Measurements from ENCODE around the gene PPT2.
A peak's percentile ranks its signal among the peaks of the same experiment; 100 is the strongest.

Gene PPT2

DNA sequence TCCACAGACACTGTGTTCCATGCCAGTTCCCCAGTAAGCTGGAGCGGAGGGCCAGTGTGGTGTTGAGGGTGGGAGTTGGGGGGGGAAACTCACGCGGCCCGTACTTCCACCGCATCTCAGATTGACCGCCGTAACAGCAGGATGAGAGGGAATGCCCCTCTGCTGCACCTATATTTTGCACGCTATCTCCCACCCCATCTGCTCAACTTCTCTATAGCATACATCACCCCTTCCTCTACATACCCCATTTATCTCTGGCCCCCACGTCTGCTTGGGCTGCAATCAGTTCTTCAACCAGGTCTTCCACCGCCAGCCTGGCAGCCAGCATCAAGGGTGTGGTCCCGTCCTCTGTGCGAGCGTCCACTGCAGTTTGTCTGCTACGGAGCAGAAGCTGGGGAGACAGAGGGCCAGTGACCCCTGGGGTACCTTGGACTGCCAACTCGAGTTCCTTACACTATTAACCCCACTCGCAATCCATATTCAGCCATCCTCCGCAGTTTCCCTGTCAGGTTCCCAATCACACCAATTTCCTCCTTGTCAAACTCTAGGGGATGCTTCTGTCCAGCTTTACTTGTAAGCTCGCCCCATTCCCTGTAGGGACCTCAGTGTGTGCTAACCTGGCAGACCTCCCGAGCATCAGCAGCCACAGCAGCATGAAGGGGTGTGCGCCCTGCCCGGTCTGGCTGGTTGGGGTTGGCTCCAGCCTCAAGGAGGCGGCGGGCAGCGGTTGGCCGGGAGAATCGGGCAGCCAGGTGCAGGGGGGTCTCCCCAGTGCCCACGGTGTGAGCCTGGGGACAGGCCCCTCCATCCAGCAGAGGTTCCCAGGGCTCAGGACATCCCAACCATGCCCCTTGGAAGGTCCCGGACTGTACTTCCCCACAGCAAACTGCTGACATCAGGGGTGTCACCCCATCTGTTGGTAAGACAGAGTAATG, 43.0 kb downstream of the PPT2 start:
- TF ChIP-seq, protein P1, sequence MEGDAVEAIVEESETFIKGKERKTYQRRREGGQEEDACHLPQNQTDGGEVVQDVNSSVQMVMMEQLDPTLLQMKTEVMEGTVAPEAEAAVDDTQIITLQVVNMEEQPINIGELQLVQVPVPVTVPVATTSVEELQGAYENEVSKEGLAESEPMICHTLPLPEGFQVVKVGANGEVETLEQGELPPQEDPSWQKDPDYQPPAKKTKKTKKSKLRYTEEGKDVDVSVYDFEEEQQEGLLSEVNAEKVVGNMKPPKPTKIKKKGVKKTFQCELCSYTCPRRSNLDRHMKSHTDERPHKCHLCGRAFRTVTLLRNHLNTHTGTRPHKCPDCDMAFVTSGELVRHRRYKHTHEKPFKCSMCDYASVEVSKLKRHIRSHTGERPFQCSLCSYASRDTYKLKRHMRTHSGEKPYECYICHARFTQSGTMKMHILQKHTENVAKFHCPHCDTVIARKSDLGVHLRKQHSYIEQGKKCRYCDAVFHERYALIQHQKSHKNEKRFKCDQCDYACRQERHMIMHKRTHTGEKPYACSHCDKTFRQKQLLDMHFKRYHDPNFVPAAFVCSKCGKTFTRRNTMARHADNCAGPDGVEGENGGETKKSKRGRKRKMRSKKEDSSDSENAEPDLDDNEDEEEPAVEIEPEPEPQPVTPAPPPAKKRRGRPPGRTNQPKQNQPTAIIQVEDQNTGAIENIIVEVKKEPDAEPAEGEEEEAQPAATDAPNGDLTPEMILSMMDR (conservative IDR thresholded peaks at IDR 0.05): no peak
- H3K27ac ChIP-seq: peak overlapping the region; percentile 97

DNA sequence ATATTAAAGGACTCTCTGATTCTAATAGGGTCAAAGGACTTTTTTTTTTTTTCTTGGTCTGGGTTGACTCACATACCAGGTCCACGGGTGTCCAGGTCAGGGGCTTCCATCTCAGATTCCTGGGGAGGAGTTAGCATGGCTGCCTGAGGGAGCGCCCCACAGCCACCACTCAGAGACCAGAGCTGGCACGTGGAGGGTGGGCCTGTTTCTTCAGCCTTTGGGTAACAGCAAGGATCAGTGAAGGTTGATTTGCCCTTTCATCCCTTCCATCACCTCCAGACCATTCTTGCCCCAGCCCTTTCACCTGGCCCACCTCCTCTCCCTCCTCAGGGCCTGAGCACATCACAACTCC, 44.4 kb downstream of the PPT2 start:
- no peak overlapping the region for H3K27ac ChIP-seq

DNA sequence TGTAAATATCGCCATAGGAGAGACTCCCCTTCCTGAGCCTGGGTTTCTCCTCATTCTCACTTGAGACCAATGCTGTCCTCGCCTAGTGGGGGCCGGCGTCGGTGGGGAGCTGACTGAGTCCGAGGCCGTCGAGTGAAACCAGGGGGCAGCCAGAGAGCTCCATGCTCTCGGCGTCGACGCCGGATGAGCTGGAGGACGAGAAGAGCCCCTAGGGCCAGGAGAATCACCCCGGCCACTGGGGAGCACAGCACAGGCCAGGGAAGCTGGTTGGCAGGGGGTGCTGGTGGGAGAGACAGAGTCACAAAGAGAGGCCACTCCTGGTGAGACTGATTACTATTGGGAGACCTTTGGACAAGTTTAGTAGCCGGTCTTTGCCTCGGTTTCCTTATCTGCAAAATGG, 44.9 kb downstream of the PPT2 start:
- H3K27ac ChIP-seq: no peak overlapping the region
- TF ChIP-seq, protein P1 (conservative IDR thresholded peaks at IDR 0.05): no peak

More for the DNA sequence above, 44.4 kb downstream of the PPT2 start:
- TF ChIP-seq, protein P1 (conservative IDR thresholded peaks at IDR 0.05): no peak

DNA sequence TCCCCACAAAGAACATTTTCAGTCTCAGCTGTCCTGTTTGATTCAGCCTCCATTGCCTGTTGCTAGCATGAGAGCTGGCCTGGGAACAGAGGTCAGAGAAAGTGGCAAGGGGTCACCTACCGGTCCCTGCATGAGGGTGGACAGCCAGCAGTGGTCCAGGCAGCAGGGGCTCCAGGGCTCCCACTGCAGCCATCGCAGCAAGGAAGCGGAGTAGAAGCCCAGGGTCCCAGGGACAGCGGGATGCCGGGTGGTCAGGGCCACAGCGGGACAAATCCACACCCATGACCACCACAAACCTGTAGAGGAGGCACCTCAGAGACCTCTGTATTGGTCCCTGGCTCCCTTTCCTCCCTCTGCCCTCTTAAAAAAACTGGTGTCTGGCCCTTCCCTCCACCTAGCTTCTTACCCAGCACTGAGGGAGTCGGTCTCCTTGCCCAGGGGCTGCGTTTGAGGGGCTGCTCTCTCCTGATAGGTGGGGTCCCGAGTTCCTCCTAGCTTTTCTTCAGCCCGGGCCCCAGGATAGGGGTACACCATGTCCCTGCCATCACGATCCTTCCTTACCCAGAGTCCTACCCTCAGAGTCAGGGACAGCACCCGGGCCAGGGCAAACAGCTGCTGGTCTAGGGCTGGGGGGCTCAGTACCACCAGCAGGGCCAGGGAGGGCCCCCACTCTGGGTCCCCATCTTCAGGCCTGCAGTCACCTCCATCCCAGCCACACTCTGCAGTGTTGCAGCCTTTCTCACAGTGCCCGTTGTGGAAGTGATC, 47.0 kb downstream of the PPT2 start:
- no peak overlapping the region for H3K27ac ChIP-seq
- TF ChIP-seq, protein P1 (conservative IDR thresholded peaks at IDR 0.05): no peak

DNA sequence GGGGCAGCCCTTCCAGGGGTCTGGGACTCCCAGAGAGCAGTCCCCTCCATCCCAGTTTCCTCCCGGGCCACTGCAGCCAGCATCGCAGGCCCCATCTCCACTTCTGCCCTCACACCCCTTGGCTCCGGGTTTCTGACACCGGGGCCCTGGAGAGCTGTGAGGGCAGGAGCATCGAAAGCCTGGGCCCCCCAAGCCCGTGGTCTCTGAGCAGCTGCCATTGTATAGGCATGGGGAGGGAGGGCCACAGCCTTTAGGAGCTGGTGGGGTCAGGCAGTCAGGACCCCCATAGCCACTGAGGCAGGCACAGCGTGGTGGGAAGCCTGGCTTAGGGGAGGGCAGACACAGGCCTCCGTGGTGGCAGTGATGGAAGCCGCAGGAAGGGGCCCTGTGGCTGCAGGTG, 48.2 kb downstream of the PPT2 start:
- H3K27ac ChIP-seq: no peak overlapping the region
- TF ChIP-seq, protein P1 (conservative IDR thresholded peaks at IDR 0.05): no peak

DNA sequence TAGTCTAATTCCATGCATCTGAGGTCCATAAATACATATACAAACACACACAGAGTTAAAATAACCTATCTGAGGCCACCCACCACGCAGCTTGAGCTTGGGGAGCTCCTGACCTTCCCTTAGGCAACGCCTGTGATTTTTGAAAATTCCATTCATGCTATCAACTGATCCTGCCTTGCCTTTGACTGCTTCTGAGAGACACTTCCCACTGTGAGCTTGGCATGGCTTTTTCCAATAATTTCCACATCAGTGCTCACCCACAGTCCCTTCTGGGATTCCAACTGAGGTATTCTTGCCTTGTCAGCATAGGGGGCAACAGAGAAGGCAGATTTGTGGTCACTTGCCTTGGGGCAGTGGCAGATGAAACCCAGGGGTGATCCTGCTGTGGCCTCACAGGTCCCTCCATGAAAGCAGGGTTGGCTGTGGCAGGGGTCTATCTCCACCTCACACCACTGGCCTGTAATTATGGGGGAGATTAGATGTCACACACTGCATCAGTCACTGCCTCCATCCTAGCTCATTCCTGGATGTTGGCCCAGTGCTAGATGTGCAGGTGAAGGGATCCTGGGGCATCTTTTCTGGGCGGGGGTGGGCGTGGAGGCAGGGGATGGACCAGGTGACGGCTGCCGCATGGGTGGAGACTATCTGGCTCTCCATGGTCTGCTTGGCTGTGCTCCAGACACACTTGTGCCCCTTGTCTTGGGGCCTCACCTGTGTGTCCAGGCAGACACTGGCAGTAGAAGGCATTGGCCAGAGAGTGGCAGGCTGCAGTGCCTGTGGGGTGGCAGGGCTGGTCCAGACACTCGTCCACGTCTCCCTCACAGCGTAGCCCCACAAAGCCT, 49.7 kb downstream of the PPT2 start:
- TF ChIP-seq, protein P1 (conservative IDR thresholded peaks at IDR 0.05): no peak
- no peak overlapping the region for H3K27ac ChIP-seq

Data from VCaP (cell line).